Measurements from ENCODE around the gene CFTR.

- TF ChIP-seq TCF7L2 (IDR thresholded peaks at IDR 0.05; ENCODE audit: borderline replicate concordance, extremely low read depth, insufficient read depth, insufficient read length) (no peak), RAD21 (IDR thresholded peaks at IDR 0.05; ENCODE audit: low read depth) (no peak), EZH2phosphoT487 (IDR thresholded peaks at IDR 0.05; ENCODE audit: borderline replicate concordance) (no peak)
- TF ChIP-seq, protein P1, sequence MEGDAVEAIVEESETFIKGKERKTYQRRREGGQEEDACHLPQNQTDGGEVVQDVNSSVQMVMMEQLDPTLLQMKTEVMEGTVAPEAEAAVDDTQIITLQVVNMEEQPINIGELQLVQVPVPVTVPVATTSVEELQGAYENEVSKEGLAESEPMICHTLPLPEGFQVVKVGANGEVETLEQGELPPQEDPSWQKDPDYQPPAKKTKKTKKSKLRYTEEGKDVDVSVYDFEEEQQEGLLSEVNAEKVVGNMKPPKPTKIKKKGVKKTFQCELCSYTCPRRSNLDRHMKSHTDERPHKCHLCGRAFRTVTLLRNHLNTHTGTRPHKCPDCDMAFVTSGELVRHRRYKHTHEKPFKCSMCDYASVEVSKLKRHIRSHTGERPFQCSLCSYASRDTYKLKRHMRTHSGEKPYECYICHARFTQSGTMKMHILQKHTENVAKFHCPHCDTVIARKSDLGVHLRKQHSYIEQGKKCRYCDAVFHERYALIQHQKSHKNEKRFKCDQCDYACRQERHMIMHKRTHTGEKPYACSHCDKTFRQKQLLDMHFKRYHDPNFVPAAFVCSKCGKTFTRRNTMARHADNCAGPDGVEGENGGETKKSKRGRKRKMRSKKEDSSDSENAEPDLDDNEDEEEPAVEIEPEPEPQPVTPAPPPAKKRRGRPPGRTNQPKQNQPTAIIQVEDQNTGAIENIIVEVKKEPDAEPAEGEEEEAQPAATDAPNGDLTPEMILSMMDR (IDR thresholded peaks at IDR 0.05 in 2 of 3, conservative IDR thresholded peaks at IDR 0.05 in 1 of 3; ENCODE audit: borderline replicate concordance in 1 of 3, insufficient read depth in 1 of 3, low read depth in 2 of 3, low read length in 2 of 3): no peak
Observed at GRCh38 chr7:117596134-117596533, 116.3 kb downstream of the CFTR start.
